Activated CD8-positive, alpha-beta T cell treated with anti-CD3 and anti-CD28 coated beads, Interleukin-2, amount 10 ng/mL, durations not matched to agents 7 days and 5 days (primary cell): Measurements from ENCODE around the gene PPP3R1. TPM values are rescaled to one million over a fixed set of nuclear protein-coding genes. Genes with fewer than 3 reads are reported as not detected.

ENCODE experiments used
- ATAC-seq: fragments of 150-1000 bp; cut with Tn5 transposase; one replicate; pipeline ENCODE4 v1.10.0; 2021; ENCODE audit warnings: moderate library complexity
- CTCF ChIA-PET: fragments of 350-600 bp; sonication (Branson Sonifier 250); formaldehyde crosslinking; loops from one replicate; lab custom pipeline; 2021; ENCODE audit warnings: antibody characterized with exemption; lab: Charles Lee
- POLR2A ChIA-PET: fragments of 350-600 bp; sonication (Branson Sonifier 250); formaldehyde crosslinking; loops from one replicate; lab custom pipeline; 2021; ENCODE audit warnings: antibody characterized with exemption; lab: Charles Lee
- DNase-seq: peaks from one replicate; pipeline ENCODE4 v3.0.0-alpha.2; 2020
- H3K27ac Mint-ChIP-seq: one replicate; pipeline ENCODE4 v1.8.0; 2021; ENCODE audit warnings: mild to moderate bottlenecking, mixed read lengths
- H3K27me3 Mint-ChIP-seq: one replicate; pipeline ENCODE4 v1.8.0; 2021; ENCODE audit warnings: low read depth, mixed read lengths
- H3K36me3 Mint-ChIP-seq: one replicate; pipeline ENCODE4 v1.8.0; 2021; ENCODE audit warnings: low read depth, mixed read lengths
- H3K4me1 Mint-ChIP-seq: one replicate; pipeline ENCODE4 v1.8.0; 2021; ENCODE audit warnings: low read depth, mixed read lengths
- H3K4me3 Mint-ChIP-seq: one replicate; pipeline ENCODE4 v1.8.0; 2021; ENCODE audit warnings: mild to moderate bottlenecking, mixed read lengths
- H3K9me3 Mint-ChIP-seq: one replicate; pipeline ENCODE4 v1.8.0; 2022; ENCODE audit warnings: mixed read lengths; ENCODE audit not compliant: insufficient read depth
- total RNA-seq, 2 experiments: library from RNA; stranded (reverse); gene quantifications; one replicate each; pipeline ENCODE4 v1.2.3, GENCODE V29; 2021

Gene PPP3R1
- total RNA-seq, 2 experiments from 2014 or later = 67.6 to 71.8 TPM

- no peak for ATAC-seq
- no peaks in the 10 kb centered on the region for H3K27me3 Mint-ChIP-seq
- H3K4me3 Mint-ChIP-seq = no peak overlapping the region
- DNase-seq = no peak
- H3K36me3 Mint-ChIP-seq = peaks cover 8% of the 10 kb centered on the region
- H3K27ac Mint-ChIP-seq = no peak overlapping the region
- H3K9me3 Mint-ChIP-seq = no peaks in the 10 kb centered on the region
- POLR2A ChIA-PET = interaction anchor here (1.3 kb wide), 1 partner anchor 17 kb away, joined by 3 read pairs; no protein-coding TSS in a partner anchor
- CTCF ChIA-PET = interaction anchor here (0.7 to 3.2 kb wide), 3 partner anchors 12 to 49 kb away, joined by 3 to 19 read pairs (median 3); no protein-coding TSS in a partner anchor
- no peaks in the 10 kb centered on the region for H3K4me1 Mint-ChIP-seq
These were observed 116.6 kb downstream of the PPP3R1 start for GRCh38 chr2:68135448-68136320.

GRCh38 chr2:68134554-68134953 lies 117.8 kb downstream of the PPP3R1 start:
- H3K4me1 Mint-ChIP-seq = no peaks in the 10 kb centered on the region
- DNase-seq = no peak
- no peaks in the 10 kb centered on the region for H3K27me3 Mint-ChIP-seq
- H3K4me3 Mint-ChIP-seq = no peak overlapping the region
- H3K36me3 Mint-ChIP-seq = peaks cover 10% of the 10 kb centered on the region
- no peaks in the 10 kb centered on the region for H3K9me3 Mint-ChIP-seq
- ChIA-PET POLR2A (interaction anchor here (0.6 kb wide), 1 partner anchor 21 kb away, joined by 3 read pairs; no protein-coding TSS in a partner anchor), CTCF (interaction anchor here (3.2 kb wide), 1 partner anchor 12 kb away, joined by 19 read pairs; no protein-coding TSS in a partner anchor)
- ATAC-seq = no peak
- no peak overlapping the region for H3K27ac Mint-ChIP-seq

- Mint-ChIP-seq H3K4me1 (no peaks in the 10 kb centered on the region), H3K27me3 (no peaks in the 10 kb centered on the region), H3K36me3 (peaks cover 10% of the 10 kb centered on the region), H3K9me3 (no peaks in the 10 kb centered on the region), H3K4me3 (no peak overlapping the region), H3K27ac (no peak overlapping the region)
- ATAC-seq (no peak), DNase-seq (no peak)
- ChIA-PET CTCF (no interaction called here), POLR2A (interaction anchor here (0.6 kb wide), 1 partner anchor 22 kb away, joined by 3 read pairs; no protein-coding TSS in a partner anchor)
These were observed 118.2 kb downstream of the PPP3R1 start for GRCh38 chr2:68134120-68134519.

Other genes with a start within 250 kb of the PPP3R1 start
- 10 to 100 TPM; 18.7 to 23.3 TPM for gene C1D, start 189.5 kb downstream of the PPP3R1 start, total RNA-seq
- gene PNO1, start 94.6 kb downstream of the PPP3R1 start, total RNA-seq = 10 to 100 TPM; 12.3 to 13.3 TPM
- gene CNRIP1, start 67.4 kb upstream of the PPP3R1 start, total RNA-seq = not detected
- gene PLEK, start 112.8 kb upstream of the PPP3R1 start, total RNA-seq = 1 to 10 TPM; 4.5 to 4.7 TPM
- gene FBXO48, start 214.8 kb upstream of the PPP3R1 start, total RNA-seq = 1 to 10 TPM; 2.4 to 2.6 TPM
- gene APLF, start 215.1 kb upstream of the PPP3R1 start, total RNA-seq = 1 to 10 TPM; 2.2 to 2.6 TPM